GM12878 (cell line): ENCODE measurements around the gene CCNYL1. TPM values are rescaled to one million over a fixed set of nuclear protein-coding genes. Genes with fewer than 3 reads are reported as not detected.

Source experiments
- CBX5 ChIP-seq: sonication (generic); IDR thresholded peaks from 2 replicates; pipeline ENCODE4 v1.6.1; 2016; ENCODE audit warnings: low read depth, moderate library complexity, mild to moderate bottlenecking, inconsistent platforms
- CEBPZ ChIP-seq: fragments of 150-350 bp; IDR thresholded peaks from 2 replicates; pipeline ENCODE4 v1.6.1; 2016; ENCODE audit warnings: low read depth, low read length
- CHD1 ChIP-seq: IDR thresholded peaks from 2 replicates; pipeline ENCODE4 v1.6.1; 2012; ENCODE audit warnings: low read depth, low read length, improper control_type of control experiment
- CREB1 ChIP-seq: IDR thresholded peaks from 2 replicates; pipeline ENCODE4 v1.6.1; 2012; ENCODE audit warnings: low read depth, mild to moderate bottlenecking, inconsistent platforms
- E2F4 ChIP-seq: IDR thresholded peaks from 2 replicates; pipeline ENCODE4 v1.6.1; 2012; ENCODE audit warnings: low read depth, low read length, improper control_type of control experiment
- EP300 ChIP-seq, 2 experiments: fragments of 150-350 bp in 1 of 2; IDR thresholded peaks; 2 replicates each; pipeline ENCODE4 v1.6.1; 2011 to 2012; ENCODE audit warnings: low read depth in 2 of 2, low read length in 2 of 2, borderline replicate concordance in 1 of 2, improper control_type of control experiment in 1 of 2, inconsistent platforms in 1 of 2; ENCODE audit not compliant: control insufficient read depth in 1 of 2
- FOXK2 ChIP-seq: fragments of 450-650 bp; IDR thresholded peaks from 2 replicates; pipeline ENCODE4 v1.6.1; 2017; ENCODE audit warnings: mild to moderate bottlenecking, moderate library complexity
- FOXM1 ChIP-seq: IDR thresholded peaks from 2 replicates; pipeline ENCODE4 v1.6.1; 2012; ENCODE audit warnings: low read depth, mild to moderate bottlenecking, inconsistent platforms, low read length, moderate library complexity
- IKZF2 ChIP-seq, 2 experiments: fragments of 450-650 bp; IDR thresholded peaks; 2 replicates each; pipeline ENCODE4 v1.6.1; 2017; ENCODE audit warnings: mild to moderate bottlenecking in 2 of 2, moderate library complexity in 2 of 2
- MEF2B ChIP-seq: fragments of 450-650 bp; IDR thresholded peaks from 2 replicates; pipeline ENCODE4 v1.6.1; 2018; ENCODE audit warnings: mild to moderate bottlenecking, moderate library complexity; ENCODE audit not compliant: partially characterized antibody, poor library complexity, severe bottlenecking
- MYC ChIP-seq: IDR thresholded peaks from 2 replicates; pipeline ENCODE4 v1.6.1; 2011; ENCODE audit warnings: mild to moderate bottlenecking, low read length, moderate library complexity, inconsistent platforms; ENCODE audit not compliant: insufficient read depth, insufficient replicate concordance, insufficient read length, severe bottlenecking
- NKRF ChIP-seq: fragments of 450-650 bp; conservative IDR thresholded peaks from 2 replicates; pipeline ENCODE4 v1.6.1; 2017; ENCODE audit warnings: mild to moderate bottlenecking, moderate library complexity
- PAX5 ChIP-seq: IDR thresholded peaks from 2 replicates; pipeline ENCODE4 v1.6.1; 2011; ENCODE audit warnings: low read depth, low read length, borderline replicate concordance
- PAX8 ChIP-seq: fragments of 450-650 bp; IDR thresholded peaks from 2 replicates; pipeline ENCODE4 v1.6.1; 2017; ENCODE audit warnings: mild to moderate bottlenecking, moderate library complexity
- PKNOX1 ChIP-seq: fragments of 450-650 bp; IDR thresholded peaks from 2 replicates; pipeline ENCODE4 v1.6.1; 2016; ENCODE audit warnings: mild to moderate bottlenecking
- POLR2AphosphoS5 ChIP-seq: IDR thresholded peaks from 2 replicates; pipeline ENCODE4 v1.6.1; 2011; ENCODE audit warnings: mild to moderate bottlenecking, low read length, inconsistent platforms
- POU2F2 ChIP-seq: IDR thresholded peaks from 3 replicates; pipeline ENCODE4 v1.6.1; 2011; ENCODE audit warnings: low read depth, mild to moderate bottlenecking, low read length, borderline replicate concordance
- SMAD1 ChIP-seq: fragments of 450-650 bp; IDR thresholded peaks from 2 replicates; pipeline ENCODE4 v1.6.1; 2018; ENCODE audit warnings: mild to moderate bottlenecking, low read depth; ENCODE audit not compliant: partially characterized antibody
- SMC3 ChIP-seq: IDR thresholded peaks from 2 replicates; pipeline ENCODE4 v1.6.1; 2011; ENCODE audit warnings: low read length, improper control_type of control experiment, borderline replicate concordance
- TBL1XR1 ChIP-seq: IDR thresholded peaks from 2 replicates; pipeline ENCODE4 v1.6.1; 2012; ENCODE audit warnings: low read depth, low read length, improper control_type of control experiment
- TCF12 ChIP-seq: IDR thresholded peaks from 2 replicates; pipeline ENCODE4 v1.6.1; 2011; ENCODE audit warnings: low read depth, mild to moderate bottlenecking, low read length
- ZNF207 ChIP-seq: fragments of 450-650 bp; IDR thresholded peaks from 2 replicates; pipeline ENCODE4 v1.6.1; 2014; ENCODE audit warnings: antibody characterized with exemption, mild to moderate bottlenecking, borderline replicate concordance
- polyA plus RNA-seq, 11 experiments: library from polyadenylated mRNA; depleted of rRNA in 4 of 11; unstranded in 6 of 11; stranded (reverse) in 5 of 11; fragments of >200 nt; fragmentation: Nextera tagmentation in 4 of 11; fragmentation: Illumina TruSeq in 1 of 11; extraction: Ambion mirVana in 4 of 11; extraction: Trizol in 1 of 11; gene quantifications; 1 replicate in 1 of 11; 2 replicates in 10 of 11; pipeline versions ENCODE4 v1.2.1 to v1.2.3, GENCODE V29; 2011 to 2016; ENCODE audit warnings: inconsistent platforms in 2 of 11, missing spikeins in 2 of 11, low read depth in 1 of 11
- total RNA-seq, 4 experiments: library from RNA; depleted of rRNA in 3 of 4; stranded (reverse); fragments of >200 nt in 3 of 4; fragmentation: Illumina TruSeq in 1 of 4; extraction: Trizol in 1 of 4; gene quantifications; 2 replicates each; pipeline versions ENCODE4 v1.2.1 to v1.2.3, GENCODE V29; 2013 to 2021

Gene CCNYL1
- total and polyA plus RNA-seq, 10 of the 15 experiments (the other 5 are each of a cell fraction or from before 2014, with no cell fraction given) = 1.8 to 12.3 (median 5.9) TPM

GRCh38 chr2:207710814-207711740, at the start of gene CCNYL1 (continued):
- TF ChIP-seq MEF2B (no peak), PKNOX1 (peak; percentile 26), CEBPZ (no peak), FOXM1 (no peak), CHD1 (no peak), EP300 (IDR thresholded peaks at IDR 0.05; ENCODE audit: borderline replicate concordance in 1 of 2, control insufficient read depth in 1 of 2, low read depth in 2 of 2, low read length in 2 of 2) (no peak), PAX8 (no peak), FOXK2 (no peak), E2F4 (peak; percentile 63; the same call in 1 of the 2 replicates), POLR2AphosphoS5 (peak; percentile 81), NKRF (0 out of 2 replicates have a peak, but pooled peaks have one; percentile 13), POU2F2 (no peak; the same call in 1 of the 3 replicates), SMAD1 (peak; percentile 24), MYC (no peak), CBX5 (0 out of 2 replicates have a peak, but pooled peaks have one; percentile 27), SMC3 (no peak), ZNF207 (no peak), PAX5 (peak; percentile 73), TCF12 (no peak), IKZF2 (IDR thresholded peaks at IDR 0.05) (peak in 1 of 2 experiments; percentile 30; a peak in 1 of 4 replicates), TBL1XR1 (no peak), CREB1 (no peak; the same call in 1 of the 2 replicates)
